RWPE2 (cell line): Measurements from ENCODE around the gene RPS5.

Source experiments
- ATAC-seq: fragments of 200-7000 bp; cut with Tn5 transposase; 3 replicates; pipeline ENCODE4 v1.9.1; 2021; ENCODE audit warnings: low read depth
- DNase-seq: peaks from one replicate; pipeline ENCODE4 v3.0.0-alpha.2; 2020; ENCODE audit warnings: low spot score
- H3K27ac ChIP-seq: fragments of 450-650 bp; 2 replicates; pipeline ENCODE4 v1.5.1; 2017; ENCODE audit warnings: mild to moderate bottlenecking; ENCODE audit not compliant: poor library complexity, severe bottlenecking
- H3K27me3 ChIP-seq: fragments of 250-450 bp; sonication (Bioruptor Pico); 2 replicates; pipeline ENCODE4 v1.5.1; 2021; ENCODE audit warnings: mild to moderate bottlenecking, moderate library complexity; ENCODE audit not compliant: insufficient read depth, poor library complexity, severe bottlenecking
- H3K36me3 ChIP-seq: fragments of 250-450 bp; sonication (Bioruptor Pico); 2 replicates; pipeline ENCODE4 v1.5.1; 2020; ENCODE audit warnings: low read depth, mild to moderate bottlenecking, moderate library complexity
- H3K4me1 ChIP-seq: fragments of 250-450 bp; sonication (Bioruptor Pico); 2 replicates; pipeline ENCODE4 v1.5.1; 2021; ENCODE audit warnings: mild to moderate bottlenecking, moderate library complexity; ENCODE audit not compliant: insufficient read depth, poor library complexity, severe bottlenecking
- H3K4me3 ChIP-seq: fragments of 250-450 bp; sonication (Bioruptor Pico); 2 replicates; pipeline ENCODE4 v1.5.1; 2021; ENCODE audit warnings: mild to moderate bottlenecking, moderate library complexity; ENCODE audit not compliant: severe bottlenecking
- H3K9me3 ChIP-seq: fragments of 250-450 bp; sonication (Bioruptor Pico); 2 replicates; pipeline ENCODE4 v1.5.1; 2021; ENCODE audit warnings: mild to moderate bottlenecking, moderate library complexity; ENCODE audit not compliant: severe bottlenecking
- TF ChIP-seq, protein P1 (sequence below): fragments of 450-650 bp; IDR thresholded peaks from one replicate; pipeline ENCODE4 v1.5.1; 2017; ENCODE audit warnings: mild to moderate bottlenecking, moderate library complexity; ENCODE audit not compliant: poor library complexity, severe bottlenecking

RPS5 gene

DNA sequence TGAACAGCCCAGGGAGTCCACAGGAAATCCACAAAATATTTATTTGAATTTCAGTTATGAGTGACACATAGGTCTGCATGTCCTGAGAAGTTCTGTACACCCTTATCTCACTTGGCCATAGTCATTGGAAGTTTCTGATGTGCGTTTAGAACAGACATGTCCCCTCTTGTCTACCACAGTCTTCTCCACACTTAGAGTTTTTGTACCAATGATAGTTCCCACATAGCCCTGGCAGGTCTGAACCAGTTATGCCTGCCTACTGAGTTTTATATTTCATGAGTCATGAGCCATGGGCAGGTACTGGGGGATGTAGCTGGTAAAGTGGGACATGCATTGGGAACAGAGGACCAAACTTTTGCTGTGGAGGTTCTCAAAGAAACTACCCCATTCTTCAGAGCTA, 41.5 kb downstream of the RPS5 start:
- H3K4me1 ChIP-seq = peaks cover 8% of the 10 kb centered on the region
- H3K9me3 ChIP-seq = peaks cover 56% of the 10 kb centered on the region
- no peak for DNase-seq
- H3K4me3 ChIP-seq = no peak overlapping the region
- H3K36me3 ChIP-seq = peaks cover 15% of the 10 kb centered on the region
- ATAC-seq = peak; percentile 71
- H3K27ac ChIP-seq = peak overlapping the region; percentile 47
- TF ChIP-seq, protein P1, sequence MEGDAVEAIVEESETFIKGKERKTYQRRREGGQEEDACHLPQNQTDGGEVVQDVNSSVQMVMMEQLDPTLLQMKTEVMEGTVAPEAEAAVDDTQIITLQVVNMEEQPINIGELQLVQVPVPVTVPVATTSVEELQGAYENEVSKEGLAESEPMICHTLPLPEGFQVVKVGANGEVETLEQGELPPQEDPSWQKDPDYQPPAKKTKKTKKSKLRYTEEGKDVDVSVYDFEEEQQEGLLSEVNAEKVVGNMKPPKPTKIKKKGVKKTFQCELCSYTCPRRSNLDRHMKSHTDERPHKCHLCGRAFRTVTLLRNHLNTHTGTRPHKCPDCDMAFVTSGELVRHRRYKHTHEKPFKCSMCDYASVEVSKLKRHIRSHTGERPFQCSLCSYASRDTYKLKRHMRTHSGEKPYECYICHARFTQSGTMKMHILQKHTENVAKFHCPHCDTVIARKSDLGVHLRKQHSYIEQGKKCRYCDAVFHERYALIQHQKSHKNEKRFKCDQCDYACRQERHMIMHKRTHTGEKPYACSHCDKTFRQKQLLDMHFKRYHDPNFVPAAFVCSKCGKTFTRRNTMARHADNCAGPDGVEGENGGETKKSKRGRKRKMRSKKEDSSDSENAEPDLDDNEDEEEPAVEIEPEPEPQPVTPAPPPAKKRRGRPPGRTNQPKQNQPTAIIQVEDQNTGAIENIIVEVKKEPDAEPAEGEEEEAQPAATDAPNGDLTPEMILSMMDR = no peak
- H3K27me3 ChIP-seq = no peaks in the 10 kb centered on the region

DNA sequence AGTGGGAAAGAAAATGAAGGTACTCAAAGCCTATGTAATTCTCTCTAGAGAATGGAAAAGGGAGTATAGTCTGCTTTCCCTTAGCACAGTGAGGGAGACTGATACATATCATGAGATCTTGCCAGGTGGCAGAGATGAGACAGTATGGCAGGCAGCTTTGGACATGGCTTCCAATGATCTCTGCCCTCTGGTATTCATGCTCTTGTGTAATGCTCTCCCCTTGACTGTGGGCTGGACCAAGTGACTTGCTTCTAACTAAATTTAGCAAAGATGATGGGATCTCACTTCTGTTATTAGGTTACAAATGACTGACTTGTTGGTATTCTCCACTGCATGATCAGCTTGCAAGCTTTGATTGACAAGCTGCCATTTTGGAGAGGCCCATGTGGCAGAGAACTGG, 42.7 kb downstream of the RPS5 start:
- DNase-seq = no peak
- Histone ChIP-seq H3K36me3 (peaks cover 27% of the 10 kb centered on the region), H3K4me1 (peaks cover 8% of the 10 kb centered on the region), H3K9me3 (peaks cover 67% of the 10 kb centered on the region), H3K27me3 (no peaks in the 10 kb centered on the region), H3K27ac (no peak overlapping the region), H3K4me3 (no peak overlapping the region)
- TF ChIP-seq, protein P1 = no peak
- ATAC-seq = no peak

DNA sequence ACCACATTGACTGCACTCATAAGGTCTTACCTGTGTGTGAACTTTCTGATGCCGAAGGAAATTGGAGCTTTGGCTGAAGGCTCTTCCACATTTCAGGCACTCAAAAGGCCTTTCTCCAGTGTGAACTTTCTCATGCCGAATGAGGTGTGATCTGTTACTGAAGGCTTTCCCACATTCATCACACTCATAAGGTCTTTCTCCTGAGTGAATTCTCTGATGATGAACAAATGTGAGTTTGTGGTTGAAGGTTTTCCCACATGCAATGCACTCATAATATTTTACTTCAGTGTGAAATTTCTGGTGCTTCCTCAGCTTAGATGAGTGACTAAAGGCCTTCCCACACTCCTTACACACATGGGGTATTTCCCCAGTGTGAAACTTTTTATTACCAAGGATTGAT, 47.1 kb downstream of the RPS5 start:
- peaks cover 61% of the 10 kb centered on the region for H3K9me3 ChIP-seq
- DNase-seq (no peak), ATAC-seq (no peak)
- H3K36me3 ChIP-seq = peaks cover 62% of the 10 kb centered on the region
- no peaks in the 10 kb centered on the region for H3K27me3 ChIP-seq
- no peak overlapping the region for H3K27ac ChIP-seq
- no peaks in the 10 kb centered on the region for H3K4me1 ChIP-seq
- TF ChIP-seq, protein P1 = no peak
- H3K4me3 ChIP-seq = no peak overlapping the region

- DNase-seq = peak; percentile 98
These were observed 52.8 kb downstream of the RPS5 start, which contains the start of gene ZNF132 for GRCh38 chr19:58439576-58440554. Gene ZNF132 (minus strand): TSS chr19:58440153. CDS start chr19:58439821, 332 bp downstream.

More at GRCh38 chr19:58439576-58440554, 52.8 kb downstream of the RPS5 start, which contains the start of gene ZNF132:
- H3K4me1 ChIP-seq = no peaks in the 10 kb centered on the region
- H3K27me3 ChIP-seq = no peaks in the 10 kb centered on the region
- peak within 1 kb of the TSS; percentile 55 for H3K4me3 ChIP-seq
- peak within 1 kb of the TSS; percentile 29 for H3K27ac ChIP-seq
- H3K9me3 ChIP-seq = peaks cover 12% of the 10 kb centered on the region
- peaks cover 34% of the 10 kb centered on the region for H3K36me3 ChIP-seq
- TF ChIP-seq, protein P1 = no peak
- ATAC-seq = peak; percentile 98
